Right cardiac atrium (tissue), 5 donors: ENCODE data around the gene KRT77. TPM values are rescaled to one million over a fixed set of nuclear protein-coding genes. Genes with fewer than 3 reads are reported as not detected.

Experiments
- ATAC-seq, 2 donors: fragments of 200-7000 bp; cut with Tn5 transposase; one replicate each; pipeline versions ENCODE4 v1.8.0 to v1.9.1; 2020; ENCODE audit warnings: moderate library complexity in 2 of 2, mild to moderate bottlenecking in 1 of 2
- DNase-seq, 3 donors: peaks; one replicate each; pipeline ENCODE4 v3.0.0-alpha.2; 2020
- H3K27ac ChIP-seq: one replicate; pipeline ENCODE4 v1.5.1; 2013; ENCODE audit warnings: mild to moderate bottlenecking, low read length, control low read depth, moderate library complexity
- H3K27me3 ChIP-seq: one replicate; pipeline ENCODE4 v1.6.1; 2013; ENCODE audit not compliant: control insufficient read depth, insufficient read depth
- H3K4me1 ChIP-seq: one replicate; pipeline ENCODE4 v1.6.1; 2013; ENCODE audit warnings: low read length; ENCODE audit not compliant: control insufficient read depth, insufficient read depth
- H3K4me3 ChIP-seq: one replicate; pipeline ENCODE4 v1.5.1; 2013; ENCODE audit warnings: low read length, control low read depth
- H3K9me3 ChIP-seq: one replicate; pipeline ENCODE4 v1.6.1; 2013; ENCODE audit warnings: low read length; ENCODE audit not compliant: control insufficient read depth
- WGBS: extraction: QIAGEN DNeasy Blood & Tissue Kit; methylation state at CpG from one replicate; pipeline ENCODE4 v1.1.7; 2013; 5-methylcytosine and 5-hydroxymethylcytosine counted together
- intact Hi-C, 4 donors: fragments of 100-400 bp; cut with DNase I; formaldehyde crosslinking; loops; one replicate each; pipeline versions ENCODE4 v1.11.0 to v1.14.0; 2022 to 2023
- polyA plus RNA-seq: library from polyadenylated mRNA; stranded (reverse); fragments of 200-250 nt; gene quantifications from one replicate; pipeline ENCODE4 v1.2.3, GENCODE V29; 2013
- total RNA-seq, 4 donors: library from RNA; stranded (reverse); fragmentation: NEBNext Ultra II Directional; extraction: Animal tissue kit (Norgen Biotek cat#: 25700); gene quantifications; one replicate each; pipeline ENCODE4 v1.2.1, GENCODE V29; 2021
- donor health status: healthy with polysubstance abuse.
- donor health status: DM: no; HTN: yes; CAD: no.
- donor health status: DM: no; HTN: no; CAD: no.
- donor health status: DM: no; HTN: yes; CAD: no; lungs with severe emphysema.
- donor health status: DM: yes; HTN: yes; CAD: no.

Gene KRT77
- total and polyA plus RNA-seq, 5 donors, result not detected

GRCh38 chr12:52691076-52691840, 12.1 kb downstream of the KRT77 start:
- H3K27ac ChIP-seq, result no peak overlapping the region
- 5% methylated on average over 45 of the region's 45 CpGs for WGBS
- no peaks in the 10 kb centered on the region for H3K27me3 ChIP-seq
- ATAC-seq (peak; percentile 37 to 42), DNase-seq (peak in 2 of 3 donors; percentile 19 to 63)
- intact Hi-C loops, result no loop called here
- H3K4me1 ChIP-seq, result no peaks in the 10 kb centered on the region
- H3K9me3 ChIP-seq, result no peaks in the 10 kb centered on the region
- H3K4me3 ChIP-seq, result peak overlapping the region; percentile 3

DNA sequence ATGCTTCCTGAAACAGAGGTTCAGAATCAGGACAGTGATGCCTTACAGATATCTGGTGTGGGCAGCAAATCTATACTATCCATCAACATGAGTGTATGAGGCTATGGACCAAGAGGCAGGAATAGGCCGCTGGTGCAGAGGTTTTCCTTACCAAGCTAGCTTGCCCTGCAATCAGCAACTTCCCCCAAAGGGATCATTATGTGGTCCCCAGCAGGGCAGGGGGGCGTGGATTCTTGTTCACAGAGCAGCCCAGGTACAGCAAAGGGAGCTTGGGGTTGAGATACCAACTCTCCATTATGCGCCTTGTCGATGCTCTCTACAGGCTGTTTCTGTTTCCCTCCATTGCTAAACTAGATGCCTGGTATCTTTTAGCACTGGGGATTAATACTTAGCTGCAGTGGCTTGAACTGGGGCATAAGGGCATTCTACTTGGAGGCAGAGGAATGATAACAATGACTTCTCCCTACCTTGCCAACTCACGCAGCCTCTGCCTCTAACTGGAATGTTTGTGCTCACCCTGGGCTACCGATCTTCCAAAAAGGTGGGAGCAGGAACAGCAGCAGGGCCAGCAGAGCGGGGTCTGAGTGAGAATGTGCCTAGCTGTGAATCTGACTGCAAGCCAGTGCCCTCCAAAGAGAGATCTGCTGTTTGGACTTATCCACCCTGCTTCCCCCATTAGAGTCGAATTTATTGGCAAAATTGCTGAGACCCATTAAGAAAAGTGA, 12.8 kb downstream of the KRT77 start:
- H3K4me3 ChIP-seq, result peak overlapping the region; percentile 3
- no peaks in the 10 kb centered on the region for H3K27me3 ChIP-seq
- H3K4me1 ChIP-seq, result no peaks in the 10 kb centered on the region
- H3K27ac ChIP-seq, result no peak overlapping the region
- WGBS, result 67% methylated on average over 8 of the region's 8 CpGs
- intact Hi-C loops, result no loop called here
- no peaks in the 10 kb centered on the region for H3K9me3 ChIP-seq
- ATAC-seq (no peak), DNase-seq (no peak)

- intact Hi-C loops, result no loop called here
- ATAC-seq (no peak), DNase-seq (no peak)
- no peak overlapping the region for H3K4me3 ChIP-seq
- H3K9me3 ChIP-seq, result no peaks in the 10 kb centered on the region
- H3K4me1 ChIP-seq, result no peaks in the 10 kb centered on the region
- 76% methylated on average over 1 of the region's 1 CpG for WGBS
- no peaks in the 10 kb centered on the region for H3K27me3 ChIP-seq
- H3K27ac ChIP-seq, result no peak overlapping the region
Observed at GRCh38 chr12:52689936-52690335, 13.4 kb downstream of the KRT77 start.

DNA sequence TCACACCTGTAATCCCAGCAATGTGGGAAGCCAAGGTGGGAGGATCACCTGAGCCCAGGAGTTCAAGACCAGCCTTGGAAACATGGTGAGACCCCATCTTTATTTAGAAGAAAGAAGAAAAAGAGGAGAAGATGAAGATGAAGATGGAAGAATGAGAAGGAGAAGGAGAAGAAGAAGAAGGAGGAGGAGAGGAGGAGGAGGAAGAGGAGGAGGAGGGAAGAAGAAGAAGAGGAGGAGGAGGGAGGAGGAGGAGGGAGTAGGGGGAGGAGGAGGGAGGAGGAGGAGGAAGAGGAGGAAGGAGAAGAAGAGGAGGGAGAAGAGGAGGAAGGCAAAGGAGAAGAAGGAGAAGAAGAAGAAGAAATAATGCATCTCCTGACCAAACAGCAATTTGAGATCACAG, 14.1 kb downstream of the KRT77 start:
- DNase-seq, result no peak
- intact Hi-C loops, result no loop called here
- Histone ChIP-seq H3K27ac (no peak overlapping the region), H3K9me3 (no peaks in the 10 kb centered on the region), H3K4me1 (no peaks in the 10 kb centered on the region), H3K4me3 (no peak overlapping the region), H3K27me3 (no peaks in the 10 kb centered on the region)
- ATAC-seq, result no peak

DNA sequence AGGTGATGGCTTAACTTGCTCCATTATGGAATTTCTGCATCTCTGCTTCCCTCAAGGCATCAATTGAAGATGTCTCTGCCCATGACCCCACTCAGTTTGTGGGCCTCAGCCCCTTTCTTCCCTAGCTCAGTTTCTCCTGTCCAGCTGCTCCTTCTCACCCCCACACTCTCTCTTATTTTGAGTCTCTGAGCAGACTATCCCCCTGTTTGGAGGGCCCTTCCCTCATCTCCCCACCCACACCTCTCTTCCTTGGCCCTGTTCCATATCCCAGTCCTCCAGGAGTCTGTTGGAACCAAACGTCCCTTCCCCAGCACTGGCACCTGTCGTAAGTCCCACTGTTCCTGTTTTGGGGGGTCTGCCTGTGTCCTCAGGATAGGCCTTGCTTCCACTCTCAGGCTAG, 14.8 kb downstream of the KRT77 start:
- WGBS, result 64% methylated on average over 2 of the region's 2 CpGs
- no peaks in the 10 kb centered on the region for H3K9me3 ChIP-seq
- no peak for ATAC-seq
- no peaks in the 10 kb centered on the region for H3K27me3 ChIP-seq
- no peak overlapping the region for H3K27ac ChIP-seq
- DNase-seq, result no peak
- intact Hi-C loops, result no loop called here
- no peaks in the 10 kb centered on the region for H3K4me1 ChIP-seq
- H3K4me3 ChIP-seq, result no peak overlapping the region

DNA sequence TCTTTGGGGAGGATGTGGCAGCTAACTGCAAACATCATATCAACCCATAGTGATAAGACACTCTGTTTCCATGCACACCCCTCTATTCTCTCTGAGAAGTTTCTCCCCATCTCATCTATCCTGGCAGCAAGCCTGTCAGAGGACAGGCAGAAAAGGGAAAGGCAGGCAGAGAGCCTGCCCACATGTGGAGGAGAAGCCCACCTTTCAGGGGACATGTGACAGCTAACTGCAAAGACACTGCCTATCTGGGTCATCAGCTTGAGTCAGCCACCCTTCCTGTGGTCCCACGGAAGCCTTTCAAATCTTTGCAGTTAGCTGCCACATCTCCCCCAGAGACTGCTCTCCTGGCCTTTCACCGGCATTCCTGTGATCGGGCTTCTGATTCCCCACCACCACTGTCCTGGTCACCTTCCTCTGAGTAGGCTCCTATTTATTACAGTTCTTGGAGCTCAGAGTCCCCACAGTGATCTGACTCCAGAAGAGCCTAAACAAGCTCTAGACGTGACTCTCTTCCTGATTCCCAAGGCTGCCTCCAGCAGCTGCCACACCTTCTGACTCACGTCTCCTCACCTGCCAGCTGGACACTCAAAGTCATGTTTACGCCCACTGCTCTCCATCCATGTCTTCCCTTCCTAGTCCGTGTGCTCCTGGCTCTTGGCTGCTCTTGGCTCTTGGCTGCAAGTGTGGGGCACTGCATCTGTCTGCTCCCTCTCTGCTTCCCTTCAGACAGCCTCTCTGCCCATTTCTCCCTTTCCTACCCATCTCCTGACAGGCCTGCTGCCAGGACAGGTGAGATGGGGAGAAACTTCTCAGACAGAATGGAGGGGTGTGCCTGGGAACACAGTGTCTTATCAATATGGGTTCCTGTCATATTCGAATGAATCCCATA, 15.6 kb downstream of the KRT77 start:
- intact Hi-C loops, result no loop called here
- Histone ChIP-seq H3K9me3 (no peaks in the 10 kb centered on the region), H3K4me1 (no peaks in the 10 kb centered on the region), H3K27me3 (no peaks in the 10 kb centered on the region), H3K27ac (no peak overlapping the region), H3K4me3 (no peak overlapping the region)
- WGBS, result 78% methylated on average over 8 of the region's 8 CpGs
- DNase-seq (no peak), ATAC-seq (no peak)

DNA sequence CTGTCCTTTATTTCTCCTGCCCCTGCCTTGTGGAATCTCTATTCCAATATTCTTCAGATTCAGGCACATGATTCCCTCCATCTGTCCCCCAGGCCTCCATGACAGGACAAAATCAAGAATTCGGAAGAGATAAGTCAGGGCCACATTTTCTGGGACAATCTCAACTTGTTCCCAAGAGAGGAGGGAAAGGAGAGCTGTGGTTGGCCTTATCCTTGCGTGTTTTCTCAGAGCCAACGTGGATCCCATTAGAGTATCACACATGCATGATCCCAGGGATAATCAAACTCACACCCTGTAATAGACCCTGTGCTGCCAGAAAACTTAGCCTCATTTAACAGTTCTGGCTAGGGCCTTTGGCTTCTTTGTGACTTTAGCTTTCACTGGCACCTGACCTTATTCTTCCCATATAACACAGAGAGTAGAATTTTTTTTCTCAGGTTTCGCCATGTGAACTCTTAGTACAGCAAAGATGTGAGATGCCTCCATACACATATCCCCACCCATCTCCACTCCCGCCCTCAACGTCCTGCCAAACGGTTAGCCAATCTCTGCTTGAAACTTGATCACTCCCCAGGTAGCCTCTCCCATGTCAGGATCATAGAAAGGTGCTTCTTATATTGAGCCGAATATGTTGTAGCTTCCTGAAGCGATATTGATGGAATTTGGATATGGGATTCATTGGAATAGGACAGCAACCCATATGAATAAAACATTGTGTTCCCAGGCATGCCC, 16.4 kb downstream of the KRT77 start:
- no peak overlapping the region for H3K4me3 ChIP-seq
- H3K4me1 ChIP-seq, result no peaks in the 10 kb centered on the region
- H3K27ac ChIP-seq, result no peak overlapping the region
- intact Hi-C loops, result no loop called here
- no peaks in the 10 kb centered on the region for H3K9me3 ChIP-seq
- ATAC-seq (no peak), DNase-seq (no peak)
- H3K27me3 ChIP-seq, result no peaks in the 10 kb centered on the region
- WGBS, result 70% methylated on average over 9 of the region's 9 CpGs

GRCh38 chr12:52686063-52686462, 17.3 kb downstream of the KRT77 start:
- intact Hi-C loops, result no loop called here
- H3K4me1 ChIP-seq, result no peaks in the 10 kb centered on the region
- WGBS, result 85% methylated on average over 3 of the region's 3 CpGs
- no peak for DNase-seq
- ATAC-seq, result no peak
- no peaks in the 10 kb centered on the region for H3K9me3 ChIP-seq
- H3K4me3 ChIP-seq, result no peak overlapping the region
- no peaks in the 10 kb centered on the region for H3K27me3 ChIP-seq
- no peak overlapping the region for H3K27ac ChIP-seq

- Histone ChIP-seq H3K9me3 (no peaks in the 10 kb centered on the region), H3K4me1 (no peaks in the 10 kb centered on the region), H3K27ac (no peak overlapping the region), H3K4me3 (no peak overlapping the region), H3K27me3 (no peaks in the 10 kb centered on the region)
- no peak for DNase-seq
- ATAC-seq, result no peak
- intact Hi-C loops, result no loop called here
- 71% methylated on average over 6 of the region's 6 CpGs for WGBS
Observed at GRCh38 chr12:52685406-52685890, 17.9 kb downstream of the KRT77 start.

- no peak overlapping the region for H3K27ac ChIP-seq
- H3K4me3 ChIP-seq, result no peak overlapping the region
- intact Hi-C loops, result no loop called here
- H3K4me1 ChIP-seq, result no peaks in the 10 kb centered on the region
- no peak for DNase-seq
- WGBS, result 80% methylated on average over 2 of the region's 2 CpGs
- H3K9me3 ChIP-seq, result no peaks in the 10 kb centered on the region
- H3K27me3 ChIP-seq, result no peaks in the 10 kb centered on the region
- ATAC-seq, result no peak
Observed at GRCh38 chr12:52684431-52684830, 18.9 kb downstream of the KRT77 start.
